GM12864 (cell line): ENCODE data around the gene NDRG2.
"Not testable (repeated sequence)": the region's sequence is repeated elsewhere in the genome, so short reads cannot be mapped to it uniquely, and the experiment has no call there.

Experiments used
- DNase-seq: peaks from one replicate; pipeline ENCODE4 v3.0.0-alpha.2; 2011; ENCODE audit warnings: low read depth
- H3K4me3 ChIP-seq: 2 replicates; pipeline ENCODE4 v1.5.1; 2011; ENCODE audit warnings: mild to moderate bottlenecking, low read depth, low read length, control low read depth
- TF ChIP-seq, protein P1 (sequence below): IDR thresholded peaks from 2 replicates; pipeline ENCODE4 v1.5.1; 2011; ENCODE audit warnings: low read depth, mild to moderate bottlenecking, moderate library complexity, low read length, control low read depth, inconsistent platforms; ENCODE audit errors: missing control alignments

Gene NDRG2

DNA sequence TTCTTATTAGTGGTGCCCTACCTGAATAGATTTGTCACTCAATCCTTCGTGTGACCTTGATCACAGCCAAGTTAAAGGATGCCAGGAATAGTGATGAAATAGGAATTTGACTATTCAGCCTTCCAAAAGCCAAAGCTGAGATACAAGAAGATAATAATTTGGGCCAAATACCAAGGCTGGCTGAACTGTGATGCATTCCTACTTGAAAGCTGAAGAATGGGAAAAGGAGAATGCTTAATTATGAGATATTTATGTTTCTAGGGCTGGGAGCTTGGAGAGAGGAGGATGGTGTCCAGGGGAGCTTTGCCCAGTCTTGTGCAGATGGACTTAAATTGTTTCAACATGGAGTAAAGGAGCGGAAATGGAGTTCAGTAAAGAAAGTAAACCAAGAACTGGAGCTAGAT, 22.5 kb upstream of the NDRG2 start:
- no peak for DNase-seq

DNA sequence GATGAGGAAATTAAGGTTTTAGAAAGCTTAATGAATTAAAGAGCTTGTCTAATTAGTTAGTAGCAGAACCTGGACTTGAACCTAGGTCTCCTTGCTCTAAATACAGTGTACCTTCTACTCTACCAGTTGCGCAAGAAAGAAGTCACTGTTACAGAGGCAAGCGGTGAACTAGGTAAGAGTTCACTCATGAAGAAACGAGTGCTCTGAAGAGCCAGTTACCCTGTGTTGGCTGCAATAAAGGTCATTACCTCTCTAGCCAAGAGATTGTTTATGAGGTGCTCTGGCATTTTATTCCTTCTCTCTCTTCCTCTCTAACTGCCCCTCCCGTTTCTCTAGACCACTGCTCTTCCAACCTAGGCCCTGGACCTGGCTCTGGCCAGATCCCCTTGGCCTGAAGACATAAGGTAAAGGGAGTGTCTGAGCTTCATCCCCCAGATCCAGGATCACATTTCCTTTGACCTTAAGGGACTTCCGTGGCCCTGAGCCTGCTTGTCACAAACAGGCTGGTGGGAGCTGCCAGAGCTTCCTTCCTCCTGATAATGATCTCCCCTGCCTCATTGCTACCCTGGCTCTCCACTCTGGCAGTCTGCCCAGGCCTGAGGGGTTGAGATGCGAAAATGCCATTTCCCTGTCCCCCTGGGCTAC, 19.2 kb upstream of the NDRG2 start:
- TF ChIP-seq, protein P1, sequence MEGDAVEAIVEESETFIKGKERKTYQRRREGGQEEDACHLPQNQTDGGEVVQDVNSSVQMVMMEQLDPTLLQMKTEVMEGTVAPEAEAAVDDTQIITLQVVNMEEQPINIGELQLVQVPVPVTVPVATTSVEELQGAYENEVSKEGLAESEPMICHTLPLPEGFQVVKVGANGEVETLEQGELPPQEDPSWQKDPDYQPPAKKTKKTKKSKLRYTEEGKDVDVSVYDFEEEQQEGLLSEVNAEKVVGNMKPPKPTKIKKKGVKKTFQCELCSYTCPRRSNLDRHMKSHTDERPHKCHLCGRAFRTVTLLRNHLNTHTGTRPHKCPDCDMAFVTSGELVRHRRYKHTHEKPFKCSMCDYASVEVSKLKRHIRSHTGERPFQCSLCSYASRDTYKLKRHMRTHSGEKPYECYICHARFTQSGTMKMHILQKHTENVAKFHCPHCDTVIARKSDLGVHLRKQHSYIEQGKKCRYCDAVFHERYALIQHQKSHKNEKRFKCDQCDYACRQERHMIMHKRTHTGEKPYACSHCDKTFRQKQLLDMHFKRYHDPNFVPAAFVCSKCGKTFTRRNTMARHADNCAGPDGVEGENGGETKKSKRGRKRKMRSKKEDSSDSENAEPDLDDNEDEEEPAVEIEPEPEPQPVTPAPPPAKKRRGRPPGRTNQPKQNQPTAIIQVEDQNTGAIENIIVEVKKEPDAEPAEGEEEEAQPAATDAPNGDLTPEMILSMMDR, result no peak
- H3K4me3 ChIP-seq, result no peak overlapping the region
- DNase-seq, result no peak

More for the DNA sequence above, 22.5 kb upstream of the NDRG2 start:
- H3K4me3 ChIP-seq, result no peak overlapping the region
- TF ChIP-seq, protein P1, result no peak

DNA sequence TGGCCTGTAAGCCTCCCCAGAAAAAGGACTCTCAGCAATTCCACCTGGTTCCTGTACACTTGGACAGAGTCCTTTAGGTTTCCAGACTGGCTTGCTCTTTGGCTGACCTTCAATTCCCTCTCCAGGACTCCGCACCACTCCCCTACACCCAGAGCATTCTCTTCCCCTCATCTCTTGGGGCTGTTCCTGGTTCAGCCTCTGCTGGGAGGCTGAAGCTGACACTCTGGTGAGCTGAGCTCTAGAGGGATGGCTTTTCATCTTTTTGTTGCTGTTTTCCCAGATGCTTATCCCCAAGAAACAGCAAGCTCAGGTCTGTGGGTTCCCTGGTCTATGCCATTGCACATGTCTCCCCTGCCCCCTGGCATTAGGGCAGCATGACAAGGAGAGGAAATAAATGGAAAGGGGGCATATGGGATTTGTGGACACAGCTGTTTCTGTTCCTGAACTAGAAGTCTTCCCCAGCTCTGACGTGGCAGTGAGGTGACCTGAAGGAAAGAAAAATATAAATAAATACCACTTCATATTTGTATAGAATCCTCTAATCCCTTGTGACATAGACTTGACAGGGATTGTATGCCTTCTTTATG, 18.6 kb upstream of the NDRG2 start:
- TF ChIP-seq, protein P1, result no peak
- H3K4me3 ChIP-seq, result no peak overlapping the region
- no peak for DNase-seq

DNA sequence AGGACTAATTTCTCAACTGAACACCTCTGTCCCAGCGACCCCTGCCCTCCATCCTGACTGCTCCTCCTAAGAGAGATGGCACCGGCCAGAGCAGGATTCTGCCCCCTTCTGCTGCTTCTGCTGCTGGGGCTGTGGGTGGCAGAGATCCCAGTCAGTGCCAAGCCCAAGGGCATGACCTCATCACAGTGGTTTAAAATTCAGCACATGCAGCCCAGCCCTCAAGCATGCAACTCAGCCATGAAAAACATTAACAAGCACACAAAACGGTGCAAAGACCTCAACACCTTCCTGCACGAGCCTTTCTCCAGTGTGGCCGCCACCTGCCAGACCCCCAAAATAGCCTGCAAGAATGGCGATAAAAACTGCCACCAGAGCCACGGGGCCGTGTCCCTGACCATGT, 18.1 kb upstream of the NDRG2 start:
- H3K4me3 ChIP-seq, result no peak overlapping the region
- DNase-seq, result no peak
- TF ChIP-seq, protein P1, result no peak

DNA sequence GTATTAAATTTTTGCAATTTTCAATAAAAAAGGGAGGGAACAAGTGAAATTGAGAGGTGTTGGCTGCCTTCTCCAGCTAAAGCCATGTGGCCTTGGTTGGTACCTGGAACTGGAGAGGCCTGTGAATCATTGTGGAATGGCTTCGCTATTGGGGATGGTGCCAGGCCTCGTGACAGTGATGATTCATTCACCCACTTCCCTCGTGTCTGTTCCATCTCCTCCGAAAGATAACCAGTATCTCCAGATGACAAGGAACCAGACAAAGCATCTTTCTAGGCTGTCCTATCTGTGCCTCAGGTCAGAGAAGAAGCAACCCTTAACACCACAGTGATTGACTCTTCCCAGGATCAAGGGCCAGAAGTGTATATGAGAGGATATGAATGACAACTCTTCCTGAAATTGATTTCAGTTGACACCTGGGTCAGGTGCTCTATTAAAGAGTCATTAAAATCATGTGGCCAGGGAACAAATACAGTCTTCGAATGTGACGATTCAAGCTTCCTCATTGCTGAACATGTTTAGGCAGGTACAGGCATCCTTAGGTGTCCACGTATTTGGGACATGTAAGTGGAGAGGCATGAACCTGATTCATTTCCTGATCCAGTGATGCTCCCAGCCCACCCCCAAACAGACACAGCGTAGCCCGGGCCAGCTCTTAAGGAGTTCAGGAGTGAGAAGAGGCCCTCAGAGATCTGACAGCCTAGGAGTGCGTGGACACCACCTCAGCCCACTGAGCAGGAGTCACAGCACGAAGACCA, 17.0 kb upstream of the NDRG2 start, which contains the start of gene RNASE7:
RNASE7 (plus strand) TSS at position 687 of the 758 bp plus-strand sequence. CDS start 631 bp downstream, outside the sequence.
- TF ChIP-seq, protein P1, result no peak
- DNase-seq, result no peak
- H3K4me3 ChIP-seq, result no peak within 1 kb of the TSS

DNA sequence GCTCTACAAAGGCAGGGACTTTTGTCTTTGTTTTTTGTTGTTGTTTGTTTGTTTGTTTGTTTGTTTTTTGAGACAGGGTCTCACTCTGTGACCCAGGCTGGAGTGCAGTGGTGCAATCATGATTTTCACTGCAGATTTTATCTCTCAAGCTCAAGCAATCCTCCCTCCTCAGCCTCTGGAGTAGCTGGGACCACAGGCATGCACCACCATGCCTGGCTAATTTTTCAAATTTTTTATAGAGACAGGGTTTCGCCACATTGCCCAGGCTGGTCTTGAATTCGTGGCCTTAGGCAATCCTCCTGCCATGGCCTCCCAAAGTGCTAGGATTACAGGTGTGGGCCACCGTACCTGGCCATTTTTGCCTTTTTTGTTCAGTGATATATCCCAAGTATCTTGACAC, 16.1 kb upstream of the NDRG2 start:
- DNase-seq, H3K4me3 ChIP-seq: not testable (repeated sequence)

DNA sequence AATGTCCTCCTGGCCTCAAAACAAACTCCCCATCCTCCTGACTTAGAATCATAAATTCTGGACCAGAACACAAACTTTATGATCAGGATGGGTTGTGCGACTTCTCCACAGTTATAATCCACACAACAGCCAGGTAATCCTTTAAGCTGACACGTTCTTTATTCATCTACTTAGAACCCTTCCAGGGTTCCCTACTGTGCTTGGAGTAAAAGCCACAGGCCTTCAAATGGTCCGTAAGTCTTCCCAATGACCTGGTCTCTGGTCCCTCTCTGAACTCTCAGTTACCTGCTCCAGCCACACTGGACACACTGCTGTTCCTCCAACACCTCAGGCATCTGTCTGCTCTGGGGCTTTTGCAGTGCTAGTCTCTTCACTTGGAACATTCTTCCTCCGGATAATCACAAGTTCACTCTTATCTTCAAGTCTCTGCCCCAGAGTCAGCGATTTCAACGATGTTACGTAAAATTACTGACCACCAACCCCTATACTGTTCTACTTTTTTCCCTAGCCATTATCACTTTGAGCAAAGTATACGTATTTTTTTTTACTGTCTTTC, 15.6 kb upstream of the NDRG2 start:
- H3K4me3 ChIP-seq, result no peak overlapping the region
- DNase-seq, result no peak
- TF ChIP-seq, protein P1, result no peak
